ENCODE data around the gene SNX24.

Gene SNX24

GRCh38 chr5:122929980-122930379 lies 84.6 kb downstream of the SNX24 start:
- H3K27ac ChIP-seq (replicated peaks), result no peak overlapping the region
- no peaks in the 10 kb centered on the region for H3K27me3 ChIP-seq (ENCODE audit: insufficient read depth, poor library complexity, severe bottlenecking)
- no peak for DNase-seq (ENCODE audit: low read depth in 1 of 2, low spot score in 1 of 2)
- no peak for TF ChIP-seq POLR2AphosphoS5 (IDR thresholded peaks at IDR 0.05; ENCODE audit: low read depth)
- no peak for TF ChIP-seq CTCF (IDR thresholded peaks at IDR 0.05; ENCODE audit: insufficient read depth, low read length)
- TF ChIP-seq SPI1 (IDR thresholded peaks at IDR 0.05; ENCODE audit: borderline replicate concordance, low read depth), result no peak
- no peak for TF ChIP-seq REST (IDR thresholded peaks at IDR 0.05; ENCODE audit: insufficient replicate concordance, low read depth)
- H3K4me3 ChIP-seq (replicated peaks; ENCODE audit: insufficient read depth, low read length), result no peak overlapping the region

- DNase-seq (ENCODE audit: low read depth in 1 of 2, low spot score in 1 of 2), result no peak
- H3K27me3 ChIP-seq (ENCODE audit: insufficient read depth, poor library complexity, severe bottlenecking), result no peaks in the 10 kb centered on the region
- H3K4me3 ChIP-seq (replicated peaks; ENCODE audit: insufficient read depth, low read length), result no peak overlapping the region
- no peak overlapping the region for H3K27ac ChIP-seq (replicated peaks)
- TF ChIP-seq POLR2AphosphoS5 (IDR thresholded peaks at IDR 0.05; ENCODE audit: low read depth), result no peak
- TF ChIP-seq REST (IDR thresholded peaks at IDR 0.05; ENCODE audit: insufficient replicate concordance, low read depth), result no peak
- no peak for TF ChIP-seq SPI1 (IDR thresholded peaks at IDR 0.05; ENCODE audit: borderline replicate concordance, low read depth)
- TF ChIP-seq CTCF (IDR thresholded peaks at IDR 0.05; ENCODE audit: insufficient read depth, low read length), result no peak
- TF ChIP-seq GABPA (IDR thresholded peaks at IDR 0.05; ENCODE audit: low read depth), result no peak
These were observed 88.5 kb downstream of the SNX24 start for GRCh38 chr5:122933956-122934355.

DNA sequence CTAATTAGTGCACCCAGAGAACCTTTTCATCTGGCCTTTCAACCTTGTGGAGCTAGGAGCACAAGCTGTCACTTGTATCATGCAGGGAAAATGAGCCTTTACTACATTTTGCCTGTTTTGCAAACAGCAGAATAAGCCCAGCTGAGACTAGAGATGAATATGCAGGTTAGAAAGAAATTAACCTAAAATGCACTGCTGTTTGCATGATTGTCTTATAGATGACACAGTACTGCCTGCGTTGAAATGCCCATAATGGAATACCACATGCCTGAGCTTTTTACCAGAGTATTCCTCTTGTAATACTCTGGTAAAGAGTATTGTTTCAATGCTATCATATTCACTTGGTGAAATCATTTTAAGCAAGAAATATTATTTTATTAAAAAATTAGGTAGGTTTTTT lies 90.7 kb downstream of the SNX24 start:
- DNase-seq (ENCODE audit: low read depth in 1 of 2, low spot score in 1 of 2), result no peak
- Histone ChIP-seq H3K4me3 (replicated peaks; ENCODE audit: insufficient read depth, low read length) (no peak overlapping the region), H3K27me3 (ENCODE audit: insufficient read depth, poor library complexity, severe bottlenecking) (no peaks in the 10 kb centered on the region), H3K27ac (replicated peaks) (no peak overlapping the region)
- TF ChIP-seq SPI1 (IDR thresholded peaks at IDR 0.05; ENCODE audit: borderline replicate concordance, low read depth) (no peak), GABPA (IDR thresholded peaks at IDR 0.05; ENCODE audit: low read depth) (no peak), CTCF (IDR thresholded peaks at IDR 0.05; ENCODE audit: insufficient read depth, low read length) (no peak), POLR2AphosphoS5 (IDR thresholded peaks at IDR 0.05; ENCODE audit: low read depth) (no peak), REST (IDR thresholded peaks at IDR 0.05; ENCODE audit: insufficient replicate concordance, low read depth) (no peak)

Data from HL-60 (cell line).